HG03060 (cell line): Measurements from ENCODE around the gene ADORA1.

Experiments
- ATAC-seq: cut with Tn5 transposase; IDR thresholded peaks from one replicate; pipeline ENCODE4 v1.9.1; 2021; ENCODE audit warnings: low read depth, moderate number of reproducible peaks; ENCODE audit not compliant: unreplicated experiment

ADORA1 gene

DNA sequence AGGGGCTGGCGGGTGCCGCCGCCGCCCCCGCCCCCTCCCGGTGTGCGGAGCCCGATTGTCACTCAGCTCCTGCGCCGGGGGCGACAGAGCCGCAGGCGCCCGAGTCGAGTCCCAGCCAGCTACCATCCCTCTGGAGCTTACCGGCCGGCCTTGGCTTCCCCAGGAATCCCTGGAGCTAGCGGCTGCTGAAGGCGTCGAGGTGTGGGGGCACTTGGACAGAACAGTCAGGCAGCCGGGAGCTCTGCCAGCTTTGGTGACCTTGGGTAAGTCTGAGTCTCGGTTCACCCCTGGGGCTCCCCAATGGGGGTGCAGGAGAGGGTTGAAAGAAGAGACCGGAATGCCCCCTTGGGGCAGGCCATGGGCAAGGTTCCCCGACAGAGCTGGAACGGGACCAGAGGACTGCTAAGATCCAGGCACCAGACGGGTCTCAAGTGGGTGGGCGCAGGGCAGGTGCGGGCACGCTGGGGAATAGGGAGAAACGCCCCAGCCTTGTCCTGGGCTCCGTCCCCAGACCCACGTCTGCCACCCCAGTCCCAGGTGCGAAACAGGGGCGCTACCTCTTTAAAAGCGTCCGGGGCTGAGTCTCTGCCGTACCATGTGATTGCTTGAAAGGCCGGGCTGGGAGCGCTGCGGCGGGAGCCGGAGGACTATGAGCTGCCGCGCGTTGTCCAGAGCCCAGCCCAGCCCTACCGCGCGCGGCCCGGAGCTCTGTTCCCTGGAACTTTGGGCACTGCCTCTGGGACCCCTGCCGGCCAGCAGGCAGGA, at the start of gene ADORA1:
TSS of gene ADORA1 (plus strand) at position 61 of the 765 bp plus-strand sequence. CDS start 1,116 bp downstream, outside the sequence.
- ATAC-seq = no peak

- no peak for ATAC-seq
Measured at GRCh38 chr1:203077956-203078355, 49.6 kb upstream of the ADORA1 start.

DNA sequence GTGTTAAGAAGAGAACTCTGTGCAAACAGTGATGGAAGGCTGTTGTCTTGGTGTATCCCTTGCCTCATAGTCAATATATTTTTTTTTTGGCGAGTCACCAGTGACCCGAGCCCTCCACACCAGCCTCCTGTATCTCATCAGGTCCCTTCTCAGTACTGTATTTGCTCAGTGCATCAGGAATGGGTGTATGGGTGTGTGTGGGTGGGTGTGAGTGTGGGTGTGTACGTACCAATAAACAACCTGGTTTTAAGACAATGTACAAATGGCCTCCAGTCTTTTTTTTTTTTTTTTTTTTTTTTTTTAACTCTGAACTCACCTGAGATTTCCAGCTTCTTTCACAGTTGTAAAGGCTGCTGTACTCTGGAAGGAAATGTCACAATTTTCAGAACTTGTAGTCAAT, 49.0 kb upstream of the ADORA1 start:
- ATAC-seq = no peak

- no peak for ATAC-seq
Measured at GRCh38 chr1:203080456-203080855, 47.1 kb upstream of the ADORA1 start.

DNA sequence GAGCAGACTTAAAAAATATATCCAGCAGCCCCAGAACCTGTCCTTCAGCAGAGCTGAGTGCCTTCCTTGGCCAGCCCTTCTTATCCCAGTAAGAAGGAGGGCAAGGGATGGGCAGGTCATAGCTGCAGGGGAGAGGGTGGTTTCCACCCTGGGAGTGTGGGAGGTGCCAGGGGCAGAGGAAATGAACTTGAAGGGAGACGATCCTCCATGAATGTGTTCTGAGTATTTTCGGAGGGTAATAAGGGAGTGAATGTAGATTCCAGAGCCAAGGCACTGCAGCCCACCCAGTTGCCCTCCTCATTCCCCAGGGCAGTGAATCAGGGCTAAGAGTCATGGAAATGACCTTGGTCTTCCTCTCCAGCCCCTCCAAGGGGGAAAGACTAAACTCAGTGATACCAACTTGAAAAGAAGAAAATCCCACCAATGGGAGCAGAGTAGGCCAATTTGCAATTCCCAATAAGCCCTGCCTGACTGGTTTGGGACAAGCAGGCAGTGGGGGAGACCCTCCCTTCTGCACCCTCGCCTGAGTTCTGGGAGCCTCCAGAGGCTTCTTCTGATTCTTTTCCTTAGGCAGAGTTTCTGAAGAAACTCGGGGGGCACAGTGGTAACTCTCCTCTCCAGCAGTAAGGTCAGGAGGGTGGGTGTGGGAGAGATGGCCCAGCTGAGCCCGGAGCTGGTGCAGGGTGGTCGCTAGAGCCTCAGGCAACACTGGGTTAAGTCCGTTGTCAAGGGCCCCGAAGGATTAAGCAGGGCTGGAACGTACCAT, 45.9 kb upstream of the ADORA1 start:
- ATAC-seq = no peak

- ATAC-seq = no peak
Measured at GRCh38 chr1:203082231-203082505, 45.4 kb upstream of the ADORA1 start.

DNA sequence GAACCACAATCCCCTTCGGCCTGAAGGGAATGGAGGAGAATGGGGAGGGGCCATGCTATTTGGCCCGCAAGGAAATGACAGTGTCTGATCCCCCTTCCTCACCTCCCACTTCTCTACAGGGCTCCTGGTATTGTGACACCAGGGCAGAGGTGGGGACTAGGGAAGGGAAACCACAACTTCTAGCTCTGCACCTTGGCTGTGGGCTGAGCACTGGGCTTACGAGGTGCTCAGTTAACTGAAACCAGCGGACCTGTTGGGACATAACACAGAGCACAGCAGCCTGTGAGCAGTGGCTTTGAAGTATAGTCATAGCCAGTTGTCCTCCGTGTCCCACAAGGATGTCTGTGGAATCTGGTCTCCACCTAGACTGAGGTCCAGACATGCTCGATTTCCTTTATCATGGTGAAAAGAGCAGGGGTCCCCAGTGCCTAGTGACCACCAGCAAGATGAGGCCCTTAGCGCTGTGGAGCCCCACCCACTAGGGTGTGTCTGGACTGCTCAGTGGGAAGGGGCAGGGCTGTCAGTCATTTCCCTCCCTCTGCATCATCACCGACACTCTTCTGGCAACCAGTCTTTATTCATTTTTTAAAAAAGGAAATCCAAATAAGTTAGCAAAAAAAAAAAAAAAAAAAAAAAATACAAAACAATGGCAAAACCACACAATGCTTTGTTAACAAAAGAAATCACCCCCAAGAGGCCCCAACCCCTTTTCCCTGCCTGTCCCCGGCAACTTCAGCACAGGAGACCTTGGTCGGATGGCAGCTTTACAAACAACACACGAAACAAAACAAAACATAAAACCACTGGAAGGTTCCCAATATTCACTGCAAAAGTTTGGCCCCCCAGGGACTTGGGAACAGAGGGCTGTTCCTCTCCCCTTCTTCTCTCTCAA, 44.7 kb upstream of the ADORA1 start:
- no peak for ATAC-seq

DNA sequence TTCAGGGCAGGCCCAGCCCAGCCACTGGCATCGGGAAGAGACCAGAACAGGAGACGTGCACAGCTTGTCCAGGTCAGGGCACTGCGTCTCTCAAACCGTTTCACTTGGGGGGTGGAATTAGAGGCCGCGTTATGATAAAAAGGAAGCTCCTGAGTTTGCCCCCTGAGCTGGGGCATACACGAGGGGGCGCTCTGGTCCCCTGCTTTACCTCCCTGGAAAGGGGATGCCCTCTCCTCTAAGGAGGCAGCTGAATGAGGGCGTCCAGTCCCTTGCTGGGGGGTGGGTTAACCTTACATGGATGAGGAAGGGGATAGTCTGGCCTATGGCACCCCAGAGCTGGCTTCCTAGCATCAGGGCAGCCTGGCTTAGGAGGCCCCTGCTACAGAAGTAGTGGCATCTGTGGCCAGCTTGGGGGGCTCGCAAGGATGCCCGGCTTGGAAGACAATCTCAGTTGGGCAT, 44.0 kb upstream of the ADORA1 start:
- ATAC-seq = no peak

GRCh38 chr1:203084588-203085527, 42.7 kb upstream of the ADORA1 start:
- ATAC-seq = no peak

GRCh38 chr1:203085528-203086406, 41.8 kb upstream of the ADORA1 start, which contains the start of gene MYOG:
Gene MYOG (minus strand): TSS chr1:203086012. CDS start chr1:203085961, 51 bp downstream.
- ATAC-seq = no peak

DNA sequence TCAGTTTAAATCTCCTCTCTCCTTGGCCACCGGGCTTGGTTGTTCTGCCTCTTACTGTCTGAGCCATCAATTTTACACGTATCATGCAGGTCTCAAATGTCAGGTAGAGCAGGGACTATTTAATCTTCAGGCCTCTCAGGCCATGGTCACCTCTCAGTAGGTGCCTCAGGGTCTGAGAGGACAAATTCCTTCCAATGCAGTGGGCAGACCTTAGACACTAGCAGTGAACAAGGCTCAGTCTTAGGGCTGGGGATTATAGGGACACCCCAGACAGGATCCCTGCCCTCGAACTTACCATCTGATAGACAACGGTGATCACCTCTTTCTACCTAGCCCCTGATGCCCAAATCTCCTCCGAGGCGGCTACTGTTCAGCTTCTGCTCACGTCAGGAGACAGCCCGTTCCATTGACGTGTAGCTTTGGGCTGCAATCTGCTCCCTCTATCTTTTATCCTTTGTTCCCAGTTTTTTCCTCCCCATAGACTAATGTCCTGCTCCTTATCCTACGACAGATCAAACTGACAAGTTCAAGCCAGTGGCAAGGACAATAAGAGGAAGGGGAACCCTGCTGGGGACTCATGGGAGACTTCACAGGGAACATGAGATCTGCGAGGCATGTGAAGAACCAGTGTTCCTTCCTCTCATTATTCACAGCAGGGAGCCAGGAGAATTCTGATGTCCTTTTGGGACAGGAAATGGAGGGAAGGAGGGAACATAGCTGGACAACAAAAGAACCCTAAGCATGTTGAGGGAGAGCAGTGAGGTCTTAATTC, 40.3 kb upstream of the ADORA1 start:
- no peak for ATAC-seq

GRCh38 chr1:203088441-203088840, 39.1 kb upstream of the ADORA1 start:
- ATAC-seq = no peak

GRCh38 chr1:203089001-203089650, 38.4 kb upstream of the ADORA1 start:
- ATAC-seq = no peak

DNA sequence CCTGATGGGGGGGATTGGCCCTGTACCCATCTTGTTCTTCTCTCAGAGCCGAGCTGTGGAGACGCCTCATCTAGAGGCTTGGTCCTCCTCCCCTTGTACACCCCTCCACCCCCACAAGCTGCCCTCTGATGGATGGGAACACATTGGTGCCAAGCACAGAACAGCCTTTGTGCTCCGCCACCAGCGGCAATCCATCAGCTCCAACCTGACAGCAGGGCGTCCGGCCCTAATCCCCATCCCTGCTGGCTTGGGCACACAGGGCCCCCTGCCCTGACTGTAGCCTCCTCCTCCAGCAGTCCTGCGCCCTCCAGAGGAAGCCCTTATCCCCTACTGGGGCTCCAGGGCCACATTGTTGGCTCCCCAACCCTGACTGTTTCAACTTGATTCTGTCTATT, 37.9 kb upstream of the ADORA1 start:
- no peak for ATAC-seq

DNA sequence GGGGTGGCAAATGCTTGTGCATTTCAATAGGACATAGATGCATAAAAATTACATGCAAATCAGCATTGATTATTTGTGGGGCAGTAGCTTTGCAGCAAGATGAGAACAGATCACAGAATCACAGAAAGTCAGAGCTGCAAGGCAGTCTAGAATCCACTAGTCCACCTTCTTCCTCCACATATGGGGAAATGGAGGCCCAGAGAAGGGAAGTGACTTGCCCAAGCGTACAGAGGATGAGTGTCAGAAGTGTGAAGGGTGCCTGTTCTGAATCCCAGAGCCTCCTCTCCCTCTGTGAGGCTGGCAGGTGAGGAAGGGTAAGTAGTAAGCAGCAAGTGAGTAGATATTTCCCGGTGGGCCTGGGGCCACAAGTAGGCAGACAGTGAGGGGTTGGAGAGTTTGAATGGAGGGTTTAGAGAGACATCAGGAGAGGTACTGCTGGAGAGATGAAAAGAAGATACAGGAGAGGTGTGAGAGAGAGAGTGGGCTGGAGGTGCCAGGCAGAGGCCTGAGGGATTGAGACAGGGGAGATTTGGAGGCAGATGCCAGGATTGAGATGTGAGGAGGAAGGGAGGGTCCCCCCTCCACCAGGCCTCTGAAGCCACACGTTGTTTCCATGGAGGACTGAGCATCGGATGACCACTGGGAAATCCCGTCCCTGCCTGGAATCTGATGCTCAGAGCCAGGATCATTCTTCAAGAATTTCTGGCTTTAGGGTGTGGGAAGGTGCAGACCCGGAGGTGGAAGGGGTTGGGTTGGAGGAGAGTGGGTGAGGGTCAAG, 36.9 kb upstream of the ADORA1 start:
- ATAC-seq = no peak

- ATAC-seq = no peak
Measured at GRCh38 chr1:203091199-203091477, 36.4 kb upstream of the ADORA1 start.

DNA sequence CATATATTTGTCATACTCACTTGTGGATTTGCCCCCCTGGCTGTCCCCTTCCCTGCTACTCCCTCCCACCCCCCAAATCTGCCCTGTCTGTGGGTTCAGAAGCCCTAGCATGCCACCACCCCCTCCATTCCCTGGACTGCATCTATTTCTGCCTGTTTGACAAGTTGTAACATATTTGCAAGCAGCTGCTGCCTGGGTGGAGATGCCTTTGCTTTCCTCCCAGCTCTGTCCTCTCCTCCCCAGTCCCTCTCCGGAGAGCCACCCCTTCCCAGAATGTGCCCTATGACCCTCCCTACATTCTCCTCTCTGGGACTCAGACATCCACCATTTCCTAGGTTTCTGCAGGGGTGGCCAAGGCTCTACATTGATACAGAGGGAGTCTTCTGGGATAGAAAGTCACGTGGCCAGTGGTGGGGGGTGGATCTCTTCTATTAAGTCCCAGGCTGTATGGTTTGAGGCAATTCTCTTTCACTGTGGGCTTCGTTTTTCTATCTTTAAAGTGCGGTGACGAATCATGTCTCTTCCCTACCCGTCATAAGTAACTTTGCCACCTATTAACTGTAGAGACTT, 35.7 kb upstream of the ADORA1 start:
- no peak for ATAC-seq
